HEK293 (cell line): ENCODE measurements around the gene OCA2.

Source experiments
- CTCF ChIA-PET: fragments of 350-600 bp; formaldehyde crosslinking; extraction: SDS; loops from one replicate; lab custom pipeline; 2021; ENCODE audit warnings: antibody characterized with exemption; lab: Yijun Ruan, JAX
- POLR2A ChIA-PET: fragments of 300-600 bp; formaldehyde crosslinking; extraction: SDS; loops from one replicate; lab custom pipeline; 2020; ENCODE audit warnings: antibody characterized with exemption, inconsistent platforms; lab: Yijun Ruan, JAX
- H3K27ac ChIP-seq: fragments of 200-500 bp; sonication (Bioruptor generic); 2 replicates; pipeline ENCODE4 v1.5.1; 2014; ENCODE audit warnings: low read depth, low read length, control low read depth, inconsistent platforms; ENCODE audit errors: extremely low read depth
- H3K36me3 ChIP-seq, 2 experiments: fragments of 200-500 bp in 1 of 2; sonication (Bioruptor generic) in 1 of 2; 1 replicate in 1 of 2; 2 replicates in 1 of 2; pipeline ENCODE4 v1.5.1; 2014 to 2017; ENCODE audit warnings: inconsistent platforms in 2 of 2, low read length in 2 of 2; ENCODE audit not compliant: control insufficient read depth in 2 of 2, insufficient read depth in 1 of 2
- H3K4me1 ChIP-seq: fragments of 200-500 bp; sonication (Bioruptor generic); 2 replicates; pipeline ENCODE4 v1.5.1; 2014; ENCODE audit warnings: mild to moderate bottlenecking, low read length, inconsistent platforms; ENCODE audit not compliant: control insufficient read depth, insufficient read depth
- H3K4me3 ChIP-seq: 2 replicates; pipeline ENCODE4 v1.5.1; 2011; ENCODE audit warnings: low read depth, mild to moderate bottlenecking, control low read depth, low read length, moderate library complexity
- H3K9me3 ChIP-seq: fragments of 200-500 bp; sonication (Bioruptor generic); 2 replicates; pipeline ENCODE4 v1.5.1; 2014; ENCODE audit warnings: low read depth, low read length, inconsistent platforms; ENCODE audit not compliant: control insufficient read depth, insufficient read depth
- BCL11B ChIP-seq: fragments of 450-650 bp; formaldehyde crosslinking; IDR thresholded peaks from 2 replicates; pipeline ENCODE4 v1.5.1; 2016; ENCODE audit warnings: low read depth, missing biosample characterization, missing genetic modification characterization
- ELK4 ChIP-seq: IDR thresholded peaks from 2 replicates; pipeline ENCODE4 v1.6.1; 2011; ENCODE audit warnings: mild to moderate bottlenecking, low read depth, low read length, borderline replicate concordance
- KLF8 ChIP-seq: fragments of 450-650 bp; formaldehyde crosslinking; IDR thresholded peaks from 2 replicates; pipeline ENCODE4 v1.5.1; 2016; ENCODE audit warnings: missing biosample characterization, missing genetic modification characterization
- MEIS1 ChIP-seq: sonication (generic); formaldehyde crosslinking; IDR thresholded peaks from 2 replicates; pipeline ENCODE4 v1.8.1; 2022; ENCODE audit warnings: missing genetic modification reagents, mild to moderate bottlenecking, borderline replicate concordance
- MZF1 ChIP-seq: fragments of 450-650 bp; formaldehyde crosslinking; IDR thresholded peaks from 2 replicates; pipeline ENCODE4 v1.5.1; 2017; ENCODE audit warnings: missing biosample characterization, missing genetic modification characterization, borderline replicate concordance
- SALL2 ChIP-seq: fragments of 450-650 bp; formaldehyde crosslinking; IDR thresholded peaks from 2 replicates; pipeline ENCODE4 v1.5.0; 2017; ENCODE audit warnings: missing biosample characterization, mild to moderate bottlenecking, missing genetic modification characterization, borderline replicate concordance
- ZBTB17 ChIP-seq: fragments of 450-650 bp; formaldehyde crosslinking; IDR thresholded peaks from 2 replicates; pipeline ENCODE4 v1.5.1; 2016; ENCODE audit warnings: missing biosample characterization, missing genetic modification characterization
- ZBTB20 ChIP-seq: fragments of 450-650 bp; formaldehyde crosslinking; IDR thresholded peaks from 2 replicates; pipeline ENCODE4 v1.5.1; 2016; ENCODE audit warnings: missing biosample characterization, missing genetic modification characterization
- ZBTB8A ChIP-seq: fragments of 450-650 bp; formaldehyde crosslinking; IDR thresholded peaks from 2 replicates; pipeline ENCODE4 v1.5.1; 2016; ENCODE audit warnings: missing biosample characterization, missing genetic modification characterization
- ZFHX2 ChIP-seq: fragments of 450-650 bp; formaldehyde crosslinking; conservative IDR thresholded peaks from 2 replicates; pipeline ENCODE4 v1.5.1; 2016; ENCODE audit warnings: missing biosample characterization, missing genetic modification characterization
- ZFP69B ChIP-seq: fragments of 450-650 bp; formaldehyde crosslinking; IDR thresholded peaks from 2 replicates; pipeline ENCODE4 v1.5.1; 2016; ENCODE audit warnings: missing biosample characterization, missing genetic modification characterization
- ZNF114 ChIP-seq: fragments of 450-650 bp; formaldehyde crosslinking; IDR thresholded peaks from 2 replicates; pipeline ENCODE4 v1.5.0; 2017; ENCODE audit warnings: missing biosample characterization, missing genetic modification characterization
- ZNF121 ChIP-seq: fragments of 450-650 bp; formaldehyde crosslinking; IDR thresholded peaks from 2 replicates; pipeline ENCODE4 v1.5.1; 2016; ENCODE audit warnings: missing biosample characterization, missing genetic modification characterization
- ZNF140 ChIP-seq: fragments of 450-650 bp; formaldehyde crosslinking; IDR thresholded peaks from 2 replicates; pipeline ENCODE4 v1.5.1; 2016; ENCODE audit warnings: missing biosample characterization, missing genetic modification characterization
- ZNF184 ChIP-seq: fragments of 450-650 bp; IDR thresholded peaks from 2 replicates; pipeline ENCODE4 v1.5.1; 2018; ENCODE audit warnings: missing biosample characterization, mild to moderate bottlenecking, missing genetic modification characterization
- ZNF19 ChIP-seq: fragments of 450-650 bp; formaldehyde crosslinking; IDR thresholded peaks from 2 replicates; pipeline ENCODE4; 2016; ENCODE audit warnings: missing biosample characterization, missing genetic modification characterization, low read depth
- ZNF221 ChIP-seq: fragments of 450-650 bp; formaldehyde crosslinking; IDR thresholded peaks from 2 replicates; pipeline ENCODE4 v1.5.1; 2017; ENCODE audit warnings: missing biosample characterization, missing genetic modification characterization, borderline replicate concordance
- ZNF248 ChIP-seq: fragments of 450-650 bp; formaldehyde crosslinking; IDR thresholded peaks from 2 replicates; pipeline ENCODE4 v1.5.1; 2017; ENCODE audit warnings: missing biosample characterization, missing genetic modification characterization
- ZNF324 ChIP-seq: fragments of 450-650 bp; formaldehyde crosslinking; IDR thresholded peaks from 2 replicates; pipeline ENCODE4 v1.5.1; 2016; ENCODE audit warnings: missing biosample characterization, missing genetic modification characterization
- ZNF335 ChIP-seq: fragments of 450-650 bp; formaldehyde crosslinking; conservative IDR thresholded peaks from 2 replicates; pipeline ENCODE4 v1.5.1; 2016; ENCODE audit warnings: missing biosample characterization, missing genetic modification characterization
- ZNF544 ChIP-seq: fragments of 450-650 bp; formaldehyde crosslinking; IDR thresholded peaks from 2 replicates; pipeline ENCODE4 v1.5.0; 2017; ENCODE audit warnings: missing biosample characterization, missing genetic modification characterization
- ZNF555 ChIP-seq: fragments of 450-650 bp; formaldehyde crosslinking; conservative IDR thresholded peaks from 2 replicates; pipeline ENCODE4 v1.5.1; 2017; ENCODE audit warnings: missing biosample characterization, mild to moderate bottlenecking, missing genetic modification characterization, inconsistent platforms
- ZNF621 ChIP-seq: fragments of 450-650 bp; formaldehyde crosslinking; IDR thresholded peaks from 2 replicates; pipeline ENCODE4 v1.5.1; 2017; ENCODE audit warnings: missing biosample characterization, missing genetic modification characterization
- ZNF670 ChIP-seq: fragments of 450-650 bp; formaldehyde crosslinking; IDR thresholded peaks from 2 replicates; pipeline ENCODE4 v1.5.1; 2016; ENCODE audit warnings: missing biosample characterization, missing genetic modification characterization, low read depth
- ZNF677 ChIP-seq: fragments of 450-650 bp; IDR thresholded peaks from 2 replicates; pipeline ENCODE4 v1.5.0; 2018; ENCODE audit warnings: missing biosample characterization, mild to moderate bottlenecking, missing genetic modification characterization, moderate library complexity
- ZNF791 ChIP-seq: fragments of 450-650 bp; formaldehyde crosslinking; IDR thresholded peaks from 2 replicates; pipeline ENCODE4 v1.5.1; 2016; ENCODE audit warnings: missing biosample characterization, missing genetic modification characterization
- ZXDB ChIP-seq: fragments of 450-650 bp; formaldehyde crosslinking; IDR thresholded peaks from 2 replicates; pipeline ENCODE4 v1.5.1; 2016; ENCODE audit warnings: missing biosample characterization, missing genetic modification characterization
- TF ChIP-seq, protein P1 (sequence below): fragments of 450-650 bp; formaldehyde crosslinking; IDR thresholded peaks from 2 replicates; pipeline ENCODE4 v1.5.1; 2016; ENCODE audit warnings: missing biosample characterization, missing genetic modification characterization, borderline replicate concordance

OCA2 gene

DNA sequence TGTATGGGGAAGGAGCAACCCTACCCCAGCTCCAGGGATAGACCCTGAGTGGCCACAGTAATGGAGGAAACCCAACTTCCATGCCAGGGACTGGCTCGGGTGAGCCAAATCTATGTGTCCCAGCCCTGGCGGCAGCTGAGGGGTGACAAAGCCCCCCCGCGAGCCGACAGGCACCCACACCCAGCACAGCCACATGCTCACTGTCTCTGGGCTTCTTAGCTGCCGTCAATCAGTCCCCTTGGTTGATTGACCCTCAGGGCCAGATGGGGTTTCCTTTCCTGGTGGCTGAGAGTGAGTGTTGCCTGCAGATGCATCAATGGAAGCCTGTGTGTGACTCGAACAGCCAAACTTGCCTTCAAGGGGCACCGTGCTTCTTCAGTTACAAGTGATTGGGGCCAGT lies 2.1 kb upstream of the OCA2 start:
- CTCF ChIA-PET, result no interaction called here
- H3K9me3 ChIP-seq, result no peaks in the 10 kb centered on the region
- no peak overlapping the region for H3K27ac ChIP-seq
- H3K4me1 ChIP-seq, result peaks cover 3% of the 10 kb centered on the region; the same call in 1 of the 2 replicates
- TF ChIP-seq ZFP69B (tag by site-specific recombination), result no peak
- TF ChIP-seq ELK4, result no peak
- TF ChIP-seq ZNF324, result no peak
- TF ChIP-seq ZNF121 (tag by site-specific recombination), result no peak
- TF ChIP-seq, protein P1, sequence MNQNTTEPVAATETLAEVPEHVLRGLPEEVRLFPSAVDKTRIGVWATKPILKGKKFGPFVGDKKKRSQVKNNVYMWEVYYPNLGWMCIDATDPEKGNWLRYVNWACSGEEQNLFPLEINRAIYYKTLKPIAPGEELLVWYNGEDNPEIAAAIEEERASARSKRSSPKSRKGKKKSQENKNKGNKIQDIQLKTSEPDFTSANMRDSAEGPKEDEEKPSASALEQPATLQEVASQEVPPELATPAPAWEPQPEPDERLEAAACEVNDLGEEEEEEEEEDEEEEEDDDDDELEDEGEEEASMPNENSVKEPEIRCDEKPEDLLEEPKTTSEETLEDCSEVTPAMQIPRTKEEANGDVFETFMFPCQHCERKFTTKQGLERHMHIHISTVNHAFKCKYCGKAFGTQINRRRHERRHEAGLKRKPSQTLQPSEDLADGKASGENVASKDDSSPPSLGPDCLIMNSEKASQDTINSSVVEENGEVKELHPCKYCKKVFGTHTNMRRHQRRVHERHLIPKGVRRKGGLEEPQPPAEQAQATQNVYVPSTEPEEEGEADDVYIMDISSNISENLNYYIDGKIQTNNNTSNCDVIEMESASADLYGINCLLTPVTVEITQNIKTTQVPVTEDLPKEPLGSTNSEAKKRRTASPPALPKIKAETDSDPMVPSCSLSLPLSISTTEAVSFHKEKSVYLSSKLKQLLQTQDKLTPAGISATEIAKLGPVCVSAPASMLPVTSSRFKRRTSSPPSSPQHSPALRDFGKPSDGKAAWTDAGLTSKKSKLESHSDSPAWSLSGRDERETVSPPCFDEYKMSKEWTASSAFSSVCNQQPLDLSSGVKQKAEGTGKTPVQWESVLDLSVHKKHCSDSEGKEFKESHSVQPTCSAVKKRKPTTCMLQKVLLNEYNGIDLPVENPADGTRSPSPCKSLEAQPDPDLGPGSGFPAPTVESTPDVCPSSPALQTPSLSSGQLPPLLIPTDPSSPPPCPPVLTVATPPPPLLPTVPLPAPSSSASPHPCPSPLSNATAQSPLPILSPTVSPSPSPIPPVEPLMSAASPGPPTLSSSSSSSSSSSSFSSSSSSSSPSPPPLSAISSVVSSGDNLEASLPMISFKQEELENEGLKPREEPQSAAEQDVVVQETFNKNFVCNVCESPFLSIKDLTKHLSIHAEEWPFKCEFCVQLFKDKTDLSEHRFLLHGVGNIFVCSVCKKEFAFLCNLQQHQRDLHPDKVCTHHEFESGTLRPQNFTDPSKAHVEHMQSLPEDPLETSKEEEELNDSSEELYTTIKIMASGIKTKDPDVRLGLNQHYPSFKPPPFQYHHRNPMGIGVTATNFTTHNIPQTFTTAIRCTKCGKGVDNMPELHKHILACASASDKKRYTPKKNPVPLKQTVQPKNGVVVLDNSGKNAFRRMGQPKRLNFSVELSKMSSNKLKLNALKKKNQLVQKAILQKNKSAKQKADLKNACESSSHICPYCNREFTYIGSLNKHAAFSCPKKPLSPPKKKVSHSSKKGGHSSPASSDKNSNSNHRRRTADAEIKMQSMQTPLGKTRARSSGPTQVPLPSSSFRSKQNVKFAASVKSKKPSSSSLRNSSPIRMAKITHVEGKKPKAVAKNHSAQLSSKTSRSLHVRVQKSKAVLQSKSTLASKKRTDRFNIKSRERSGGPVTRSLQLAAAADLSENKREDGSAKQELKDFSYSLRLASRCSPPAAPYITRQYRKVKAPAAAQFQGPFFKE (tag by site-specific recombination), result no peak
- no peak for TF ChIP-seq BCL11B (tag by site-specific recombination)
- TF ChIP-seq ZFHX2 (tag by site-specific recombination), result no peak
- TF ChIP-seq ZXDB (tag by site-specific recombination), result no peak
- no peak for TF ChIP-seq ZBTB8A (tag by site-specific recombination)
- no peak for TF ChIP-seq ZNF221 (tag by site-specific recombination)
- no peak for TF ChIP-seq ZNF621 (tag by site-specific recombination)
- no peak overlapping the region for H3K4me3 ChIP-seq
- H3K36me3 ChIP-seq, result no peaks in the 10 kb centered on the region
- POLR2A ChIA-PET, result no interaction called here

DNA sequence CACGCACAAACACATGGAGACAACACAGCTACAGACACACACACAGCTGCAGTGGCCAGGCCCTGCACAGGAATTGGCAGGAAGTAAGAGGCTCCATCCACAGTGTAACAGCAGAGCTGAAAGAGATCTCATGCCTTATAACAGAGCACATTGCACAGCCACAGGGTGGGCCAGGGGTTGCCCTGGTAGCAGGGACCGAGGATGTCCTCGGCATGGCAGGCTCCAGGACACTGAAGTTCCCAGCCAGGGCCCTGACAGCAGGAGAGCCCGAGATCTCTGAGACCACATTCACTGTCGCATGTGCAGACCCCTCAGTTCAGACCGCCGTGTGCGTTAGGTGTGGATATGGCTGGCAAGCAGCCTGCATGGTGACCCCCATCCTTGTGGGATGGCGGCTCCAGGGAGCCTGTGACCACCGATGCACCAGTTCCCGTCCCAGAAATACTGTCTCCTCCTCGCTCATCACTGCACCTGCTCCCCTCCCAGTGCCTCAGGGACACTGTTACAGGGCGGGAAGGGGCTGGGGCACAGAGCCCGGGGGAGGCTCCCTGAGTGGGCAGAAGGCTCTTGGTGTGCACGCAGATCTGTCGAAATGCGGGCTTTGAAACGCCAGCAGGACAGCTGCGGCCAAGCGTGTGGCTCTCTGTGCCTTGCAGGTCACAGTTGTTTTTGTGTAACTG lies 1.5 kb upstream of the OCA2 start:
- Histone ChIP-seq H3K27ac (no peak overlapping the region), H3K36me3 (no peaks in the 10 kb centered on the region), H3K4me1 (peaks cover 3% of the 10 kb centered on the region; the same call in 1 of the 2 replicates), H3K9me3 (no peaks in the 10 kb centered on the region), H3K4me3 (no peak overlapping the region)
- no peak for TF ChIP-seq MEIS1 (CRISPR knock-in tag)
- no peak for TF ChIP-seq ZNF791
- TF ChIP-seq KLF8 (tag by site-specific recombination), result no peak
- TF ChIP-seq ZNF555 (tag by site-specific recombination), result no peak
- TF ChIP-seq MZF1 (tag by site-specific recombination), result no peak
- TF ChIP-seq ZFP69B (tag by site-specific recombination), result no peak
- no peak for TF ChIP-seq ZBTB20
- no peak for TF ChIP-seq ZNF140
- TF ChIP-seq ZNF544 (tag by site-specific recombination), result no peak
- no peak for TF ChIP-seq ZNF335 (tag by site-specific recombination)
- no peak for TF ChIP-seq SALL2
- no peak for TF ChIP-seq ZNF670 (tag by site-specific recombination)
- TF ChIP-seq BCL11B (tag by site-specific recombination), result no peak
- no peak for TF ChIP-seq ZNF248 (tag by site-specific recombination)
- TF ChIP-seq ZNF677 (tag by site-specific recombination), result no peak
- no peak for TF ChIP-seq ZNF114 (tag by site-specific recombination)
- no peak for TF ChIP-seq ZNF19 (tag by site-specific recombination)
- no peak for TF ChIP-seq ZNF184 (tag by site-specific recombination)
- TF ChIP-seq ZBTB17 (tag by site-specific recombination), result no peak
- ChIA-PET POLR2A (no interaction called here), CTCF (no interaction called here)
